Activated CD8-positive, alpha-beta memory T cell treated with anti-CD3 and anti-CD28 coated beads, Interleukin-2, amount 50 U/mL, for 1 hour (primary cell): ENCODE data around the gene DNAL1.
"Not testable (repeated sequence)": the region's sequence is repeated elsewhere in the genome, so short reads cannot be mapped to it uniquely, and the experiment has no call there.

Source experiments
- DNase-seq: peaks from one replicate; pipeline ENCODE4 v3.0.0-alpha.2; 2020; ENCODE audit errors: extremely low read depth

Gene DNAL1

GRCh38 chr14:73640796-73641365 lies 3.9 kb upstream of the DNAL1 start:
- no peak for DNase-seq

DNA sequence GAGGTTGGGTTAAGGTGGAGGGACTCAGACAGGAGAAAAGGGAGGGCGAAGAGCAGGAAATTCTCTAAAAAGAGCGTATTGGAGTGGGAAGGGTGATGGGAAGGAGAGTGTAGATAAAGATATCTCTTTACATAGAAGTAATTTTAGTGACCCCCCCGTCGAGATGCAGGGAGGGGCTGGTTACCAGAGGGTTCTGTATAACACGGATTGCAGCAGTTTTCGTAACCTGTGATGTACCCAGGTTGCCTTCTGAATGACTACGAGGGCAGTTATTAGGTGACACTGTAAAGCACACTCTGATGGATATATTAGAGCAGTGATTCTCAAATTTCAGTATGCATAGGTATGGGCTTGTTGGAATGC lies 443 bp downstream of the DNAL1 start:
- no peak for DNase-seq

DNA sequence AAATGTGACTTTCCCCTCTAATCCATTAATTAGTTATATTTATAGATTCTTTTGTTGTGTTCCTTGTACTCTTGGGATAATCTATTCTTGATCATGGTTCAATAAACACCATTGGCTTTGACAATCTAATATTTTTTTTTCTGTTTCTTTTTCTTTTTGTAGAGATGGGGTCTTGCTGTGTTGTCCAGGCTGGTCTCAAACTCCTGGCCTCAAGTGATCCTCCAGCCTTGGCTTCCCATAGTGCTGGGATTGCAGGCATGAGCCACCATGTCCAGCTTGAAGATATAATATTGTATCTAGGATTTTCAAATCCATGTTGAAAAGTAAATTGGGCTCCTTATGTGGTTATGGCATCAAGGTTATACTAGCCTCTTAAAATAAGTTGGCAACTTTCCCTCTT lies 6.2 kb downstream of the DNAL1 start:
- DNase-seq, result no peak

DNA sequence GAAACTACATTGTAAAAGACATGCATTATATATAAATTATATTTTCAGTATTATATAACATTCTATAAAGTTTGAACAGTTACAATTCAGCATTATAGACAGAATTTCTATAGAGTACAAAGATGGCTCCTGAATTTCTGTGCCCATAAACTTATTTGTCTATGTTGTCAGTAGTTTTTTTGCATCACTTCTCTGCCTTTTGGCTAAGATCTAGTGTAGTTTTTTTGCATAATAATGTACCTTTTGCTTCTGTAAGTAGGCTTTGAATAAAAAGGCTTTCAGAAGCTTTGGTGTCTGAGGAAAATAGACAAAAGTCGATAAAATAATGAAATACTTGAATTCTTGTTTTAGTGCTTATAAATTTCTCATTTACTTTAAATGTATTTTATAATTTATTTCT lies 11.1 kb downstream of the DNAL1 start:
- DNase-seq, result no peak

DNA sequence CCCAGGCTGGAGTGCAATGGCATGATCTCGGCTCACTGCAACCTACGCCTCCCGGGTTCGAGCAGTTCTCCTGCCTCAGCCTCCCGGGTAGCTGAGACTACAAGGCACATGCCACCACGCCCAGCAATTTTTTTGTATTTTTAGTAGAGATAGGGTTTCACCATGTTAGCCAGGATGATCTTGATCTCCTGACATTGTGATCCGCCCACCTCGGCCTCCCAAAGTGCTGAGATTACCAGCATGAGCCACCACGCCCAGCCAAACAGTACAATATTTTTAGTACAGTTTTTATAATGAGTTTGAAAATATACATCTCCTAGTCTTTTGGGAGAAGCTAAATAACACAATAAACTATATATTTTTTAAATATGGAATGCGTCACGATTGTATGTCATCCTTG lies 14.4 kb downstream of the DNAL1 start:
- not testable (repeated sequence) for DNase-seq

GRCh38 chr14:73660511-73660910 lies 15.7 kb downstream of the DNAL1 start:
- no peak for DNase-seq

- no peak for DNase-seq
Observed at GRCh38 chr14:73661872-73662271, 17.1 kb downstream of the DNAL1 start.

- DNase-seq, result no peak
Observed at GRCh38 chr14:73662487-73662943, 17.7 kb downstream of the DNAL1 start.

GRCh38 chr14:73663548-73664212 lies 18.9 kb downstream of the DNAL1 start:
- no peak for DNase-seq

DNA sequence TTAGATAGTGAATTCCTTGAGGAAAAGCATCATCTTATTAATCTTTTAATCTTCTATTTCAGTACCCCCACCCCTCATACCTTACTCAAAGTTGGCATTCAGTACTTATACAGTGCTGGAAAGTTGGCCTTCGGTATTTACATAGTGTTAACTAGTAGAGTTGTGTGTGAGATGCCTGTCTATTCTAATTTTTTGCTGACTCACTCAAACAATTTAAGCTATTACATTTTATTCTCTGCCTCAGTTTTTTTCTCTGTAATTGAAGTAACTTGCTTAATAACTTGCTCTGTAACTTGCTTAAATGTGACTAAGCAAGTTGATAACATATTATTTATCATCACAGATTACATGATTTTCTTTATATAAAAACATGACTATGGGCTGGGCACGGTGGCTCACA lies 20.3 kb downstream of the DNAL1 start:
- DNase-seq, result no peak

DNA sequence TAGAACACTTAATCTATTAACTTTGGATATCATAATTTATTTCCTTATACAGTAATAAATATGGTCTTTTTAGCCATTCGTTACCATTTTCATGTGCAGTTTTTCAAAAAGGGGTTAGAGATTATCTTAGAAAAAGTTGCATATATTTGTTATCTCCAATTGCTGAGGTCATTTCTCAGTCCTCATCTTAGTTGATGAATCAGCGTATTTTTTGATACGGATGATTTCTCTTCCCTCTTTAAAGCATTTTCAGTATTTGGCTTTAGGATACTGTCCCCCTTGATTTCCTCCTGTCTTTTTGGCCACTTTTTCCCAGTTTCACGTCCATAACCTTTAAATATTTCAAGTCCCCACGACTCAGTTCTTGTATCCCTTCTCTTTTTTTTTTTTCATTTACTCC lies 21.8 kb downstream of the DNAL1 start:
- DNase-seq, result no peak

GRCh38 chr14:73667854-73668253 lies 23.1 kb downstream of the DNAL1 start:
- DNase-seq, result no peak

DNA sequence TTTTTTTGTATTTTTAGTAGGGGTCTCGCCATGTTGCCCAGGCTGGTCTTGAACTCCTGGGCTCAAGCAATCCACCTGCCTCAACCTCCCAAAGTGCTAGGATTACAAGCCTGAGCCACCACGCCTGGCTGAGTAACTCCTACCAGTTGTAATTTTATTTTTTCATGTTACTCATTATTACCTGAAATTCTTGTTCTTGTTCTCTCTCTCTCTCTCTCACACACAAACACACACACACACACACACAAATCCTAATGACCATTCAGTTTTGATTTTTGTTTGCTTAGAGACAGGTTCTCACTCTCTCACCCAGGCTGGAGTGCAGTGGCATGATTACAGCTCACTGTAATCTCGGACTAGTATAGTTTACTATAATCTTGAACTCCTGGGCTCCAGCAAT lies 30.2 kb downstream of the DNAL1 start:
- DNase-seq, result no peak

- no peak for DNase-seq
Observed at GRCh38 chr14:73678698-73679097, 33.9 kb downstream of the DNAL1 start.

GRCh38 chr14:73680821-73681220 lies 36.0 kb downstream of the DNAL1 start:
- DNase-seq, result no peak

DNA sequence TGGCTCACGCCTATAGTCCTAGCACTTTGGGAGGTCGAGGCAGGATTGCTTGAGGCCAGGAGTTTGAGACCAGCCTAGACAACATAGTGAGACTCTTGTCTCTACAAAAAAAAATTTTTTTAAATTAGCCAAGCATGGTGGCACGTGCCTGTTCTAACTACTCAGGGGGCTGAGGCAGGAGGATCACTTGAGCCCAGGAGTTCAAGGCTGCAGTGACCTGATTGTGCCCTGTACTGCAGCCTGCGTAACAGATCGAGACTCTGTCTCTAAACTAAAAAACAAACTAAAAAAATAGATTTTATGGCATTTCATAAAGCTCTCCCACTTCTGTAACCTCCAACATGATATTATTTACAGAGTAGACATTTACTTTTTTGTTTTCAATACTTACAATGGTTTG lies 39.8 kb downstream of the DNAL1 start:
- DNase-seq, result no peak

GRCh38 chr14:73685328-73685727 lies 40.5 kb downstream of the DNAL1 start:
- DNase-seq, result no peak

DNA sequence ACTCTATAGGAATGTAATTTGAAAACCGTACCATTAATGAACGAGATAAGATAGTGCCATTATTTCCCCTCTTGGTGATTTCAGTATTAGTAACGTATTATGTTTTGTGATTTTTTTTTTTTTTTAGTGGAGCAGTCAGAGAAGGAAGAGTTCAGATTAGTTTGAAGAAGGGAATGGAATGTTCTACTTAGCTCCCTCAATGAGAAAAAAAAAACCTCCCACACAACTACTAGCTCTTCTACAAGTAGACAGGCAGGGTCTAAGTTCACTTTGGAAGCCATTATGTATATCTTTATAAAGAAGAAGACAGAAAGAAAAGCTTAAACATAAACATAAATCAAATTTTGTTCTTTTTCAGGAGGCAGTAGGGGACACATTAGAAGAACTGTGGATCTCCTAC lies 42.1 kb downstream of the DNAL1 start:
- no peak for DNase-seq

GRCh38 chr14:73694083-73694482 lies 49.3 kb downstream of the DNAL1 start:
- no peak for DNase-seq

- DNase-seq, result no peak
Observed at GRCh38 chr14:73695082-73695481, 50.3 kb downstream of the DNAL1 start.

- no peak for DNase-seq
Observed at GRCh38 chr14:73695997-73696396, 51.2 kb downstream of the DNAL1 start.

GRCh38 chr14:73696466-73697400 lies 51.9 kb downstream of the DNAL1 start:
- no peak for DNase-seq

- DNase-seq, result no peak
Observed at GRCh38 chr14:73700325-73700724, 55.5 kb downstream of the DNAL1 start.
